Vagina (tissue), 2 donors: ENCODE data around the gene RASSF8. TPM values are rescaled to one million over a fixed set of nuclear protein-coding genes. Genes with fewer than 3 reads are reported as not detected.

Source experiments
- DNase-seq, 2 donors: peaks; one replicate each; pipeline ENCODE4 v3.0.0-alpha.2; 2017; ENCODE audit errors: extremely low spot score in 2 of 2
- H3K27ac ChIP-seq: fragments of 200-600 bp; sonication (generic); one replicate; pipeline ENCODE4 v1.5.1; 2019
- H3K27me3 ChIP-seq: fragments of 200-600 bp; sonication (generic); one replicate; pipeline ENCODE4 v1.5.1; 2019
- H3K36me3 ChIP-seq, 2 donors: fragments of 200-600 bp; sonication (generic); one replicate each; pipeline ENCODE4 v1.5.1; 2017 to 2019
- H3K4me1 ChIP-seq: fragments of 200-600 bp; sonication (generic); one replicate; pipeline ENCODE4 v1.5.1; 2019
- H3K4me3 ChIP-seq, 2 donors: fragments of 200-600 bp; sonication (generic); 1 replicate in 1 of 2; 2 replicates in 1 of 2; pipeline ENCODE4 v1.5.1; 2016 to 2019
- H3K9me3 ChIP-seq: fragments of 200-600 bp; sonication (generic); one replicate; pipeline ENCODE4 v1.5.1; 2019
- CTCF ChIP-seq, 3 experiments: fragments of 450-650 bp in 2 of 3; fragments of 200-600 bp in 1 of 3; sonication (generic) in 1 of 3; IDR thresholded peaks; one replicate each; pipeline ENCODE4 v1.5.1; 2017 to 2019; ENCODE audit warnings: antibody characterized with exemption in 3 of 3, mild to moderate bottlenecking in 2 of 3, moderate library complexity in 2 of 3
- POLR2A ChIP-seq, 2 donors: fragments of 450-650 bp; IDR thresholded peaks; one replicate each; pipeline ENCODE4 v1.6.1; 2017; ENCODE audit warnings: antibody characterized with exemption in 2 of 2, mild to moderate bottlenecking in 2 of 2, moderate library complexity in 2 of 2
- POLR2AphosphoS5 ChIP-seq, 2 donors: sonication (generic); formaldehyde crosslinking; IDR thresholded peaks; one replicate each; pipeline ENCODE4 v1.9.0; 2017; ENCODE audit warnings: antibody characterized with exemption in 2 of 2, mild to moderate bottlenecking in 2 of 2, low read depth in 1 of 2; ENCODE audit not compliant: insufficient read depth in 1 of 2
- intact Hi-C: fragments of 100-400 bp; cut with DNase I; formaldehyde crosslinking; loops from one replicate; pipeline ENCODE4 v1.15.1; 2023
- total RNA-seq: library from RNA; depleted of rRNA; stranded (reverse); fragments of >200 nt; gene quantifications from one replicate; pipeline ENCODE4 v1.2.3, GENCODE V29; 2016

The RASSF8 gene
- total RNA-seq, 1 donor from 2014 or later = 68.5 TPM

GRCh38 chr12:26042645-26043044 is 84.2 kb downstream of the RASSF8 start:
- H3K4me3 ChIP-seq = no peak overlapping the region
- H3K36me3 ChIP-seq = no peaks in the 10 kb centered on the region
- DNase-seq = no peak
- TF ChIP-seq POLR2A (IDR thresholded peaks at IDR 0.05) = no peak
- H3K27ac ChIP-seq = no peak overlapping the region
- H3K27me3 ChIP-seq = no peaks in the 10 kb centered on the region
- no peaks in the 10 kb centered on the region for H3K9me3 ChIP-seq
- intact Hi-C loops = no loop called here
- H3K4me1 ChIP-seq = peaks cover 32% of the 10 kb centered on the region

GRCh38 chr12:26043135-26044006 is 84.9 kb downstream of the RASSF8 start:
- peaks cover 34% of the 10 kb centered on the region for H3K4me1 ChIP-seq
- no peak overlapping the region for H3K4me3 ChIP-seq
- DNase-seq = no peak
- H3K27ac ChIP-seq = no peak overlapping the region
- H3K27me3 ChIP-seq = no peaks in the 10 kb centered on the region
- intact Hi-C loops = no loop called here
- no peaks in the 10 kb centered on the region for H3K9me3 ChIP-seq
- no peaks in the 10 kb centered on the region for H3K36me3 ChIP-seq
- TF ChIP-seq POLR2AphosphoS5 (IDR thresholded peaks at IDR 0.05; ENCODE audit: insufficient read depth in 1 of 2, low read depth in 1 of 2) = no peak
- no peak for TF ChIP-seq CTCF (IDR thresholded peaks at IDR 0.05)
- TF ChIP-seq POLR2A (IDR thresholded peaks at IDR 0.05) = no peak

GRCh38 chr12:26044007-26044394 is 85.5 kb downstream of the RASSF8 start:
- intact Hi-C loops = no loop called here
- Histone ChIP-seq H3K27ac (no peak overlapping the region), H3K4me3 (no peak overlapping the region), H3K36me3 (no peaks in the 10 kb centered on the region), H3K4me1 (peaks cover 34% of the 10 kb centered on the region), H3K9me3 (no peaks in the 10 kb centered on the region), H3K27me3 (no peaks in the 10 kb centered on the region)
- no peak for DNase-seq
- TF ChIP-seq POLR2AphosphoS5 (IDR thresholded peaks at IDR 0.05; ENCODE audit: insufficient read depth in 1 of 2, low read depth in 1 of 2) (no peak), CTCF (IDR thresholded peaks at IDR 0.05) (no peak), POLR2A (IDR thresholded peaks at IDR 0.05) (no peak)

- Histone ChIP-seq H3K27me3 (no peaks in the 10 kb centered on the region), H3K27ac (no peak overlapping the region), H3K4me3 (no peak overlapping the region), H3K36me3 (no peaks in the 10 kb centered on the region), H3K4me1 (peaks cover 34% of the 10 kb centered on the region), H3K9me3 (no peaks in the 10 kb centered on the region)
- intact Hi-C loops = no loop called here
- DNase-seq = no peak
- TF ChIP-seq POLR2A (IDR thresholded peaks at IDR 0.05) (no peak), POLR2AphosphoS5 (IDR thresholded peaks at IDR 0.05; ENCODE audit: insufficient read depth in 1 of 2, low read depth in 1 of 2) (no peak), CTCF (IDR thresholded peaks at IDR 0.05) (no peak)
Measured at GRCh38 chr12:26044592-26044991, 86.1 kb downstream of the RASSF8 start.

GRCh38 chr12:26046203-26046602 is 87.7 kb downstream of the RASSF8 start:
- no peak overlapping the region for H3K27ac ChIP-seq
- H3K4me1 ChIP-seq = peaks cover 34% of the 10 kb centered on the region
- intact Hi-C loops = no loop called here
- no peaks in the 10 kb centered on the region for H3K27me3 ChIP-seq
- no peak for TF ChIP-seq POLR2AphosphoS5 (IDR thresholded peaks at IDR 0.05; ENCODE audit: insufficient read depth in 1 of 2, low read depth in 1 of 2)
- TF ChIP-seq CTCF (IDR thresholded peaks at IDR 0.05) = no peak
- no peak for TF ChIP-seq POLR2A (IDR thresholded peaks at IDR 0.05)
- DNase-seq = no peak
- no peaks in the 10 kb centered on the region for H3K9me3 ChIP-seq
- no peaks in the 10 kb centered on the region for H3K36me3 ChIP-seq
- H3K4me3 ChIP-seq = no peak overlapping the region
